GM19397 (cell line): ENCODE measurements around the gene SERPINA4.
"Not testable (repeated sequence)": the region's sequence is repeated elsewhere in the genome, so short reads cannot be mapped to it uniquely, and the experiment has no call there.

Experiments used
- ATAC-seq: cut with Tn5 transposase; IDR thresholded peaks from one replicate; pipeline ENCODE4 v1.9.1; 2021; ENCODE audit warnings: mild to moderate bottlenecking, moderate library complexity; ENCODE audit not compliant: unreplicated experiment

Gene SERPINA4

DNA sequence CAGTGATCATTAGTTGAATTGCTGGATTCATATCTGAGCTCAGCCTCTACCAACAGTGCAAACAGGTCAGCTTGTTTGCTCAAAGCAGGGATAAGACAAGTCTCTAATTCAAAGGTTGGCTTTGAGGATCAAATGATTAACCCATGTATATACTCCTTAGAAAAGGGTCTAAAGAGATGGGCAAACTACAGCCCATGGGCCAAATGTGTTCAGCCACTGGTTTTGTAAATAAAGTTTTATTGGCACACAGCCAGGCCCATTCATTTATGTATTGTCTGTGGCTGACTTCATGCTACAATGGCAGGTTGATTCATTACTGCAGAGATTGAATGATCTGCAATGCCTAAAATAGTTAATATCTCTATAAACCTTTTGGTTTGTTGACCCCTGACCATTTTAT lies 3.1 kb downstream of the SERPINA4 start:
- ATAC-seq: no peak

DNA sequence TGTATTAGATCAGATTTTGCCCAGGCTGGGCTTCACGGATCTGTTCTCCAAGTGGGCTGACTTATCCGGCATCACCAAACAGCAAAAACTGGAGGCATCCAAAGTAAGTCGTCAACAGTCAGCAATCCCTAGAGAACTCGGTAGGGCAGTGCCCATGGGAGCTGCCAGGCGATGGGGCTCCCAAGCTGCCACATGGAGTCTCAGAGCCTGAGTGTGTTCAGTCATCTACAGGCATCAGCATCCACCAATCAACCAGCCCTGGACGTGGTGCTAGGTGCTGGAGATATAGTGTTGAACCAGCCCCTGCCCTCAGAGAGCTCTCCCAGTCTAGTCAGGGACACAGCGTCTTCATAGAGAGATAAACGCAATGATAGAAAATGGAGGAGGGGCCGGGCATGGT lies 6.9 kb downstream of the SERPINA4 start:
- no peak for ATAC-seq

DNA sequence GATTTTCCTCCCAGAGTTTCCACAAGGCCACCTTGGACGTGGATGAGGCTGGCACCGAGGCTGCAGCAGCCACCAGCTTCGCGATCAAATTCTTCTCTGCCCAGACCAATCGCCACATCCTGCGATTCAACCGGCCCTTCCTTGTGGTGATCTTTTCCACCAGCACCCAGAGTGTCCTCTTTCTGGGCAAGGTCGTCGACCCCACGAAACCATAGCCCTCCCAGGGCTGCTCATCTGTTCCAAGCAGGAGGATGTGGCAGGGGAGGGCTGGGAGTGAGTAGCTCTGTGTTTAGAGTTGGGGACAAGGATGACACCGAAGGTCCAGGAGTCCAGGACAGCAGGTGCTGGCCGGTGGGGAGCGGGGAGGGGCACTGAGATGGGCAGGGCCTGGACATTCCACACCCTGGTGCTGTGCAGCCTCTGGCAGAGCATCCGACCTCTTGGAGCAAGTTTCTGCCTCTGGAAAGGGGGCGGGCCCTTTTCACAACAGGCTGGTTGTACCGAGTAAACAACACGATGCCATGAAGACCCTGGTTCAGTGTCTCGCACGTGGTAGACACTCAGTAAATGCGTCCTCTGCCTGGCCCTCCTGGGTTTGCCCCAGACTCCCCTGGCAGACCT lies 8.2 kb downstream of the SERPINA4 start:
- no peak for ATAC-seq

DNA sequence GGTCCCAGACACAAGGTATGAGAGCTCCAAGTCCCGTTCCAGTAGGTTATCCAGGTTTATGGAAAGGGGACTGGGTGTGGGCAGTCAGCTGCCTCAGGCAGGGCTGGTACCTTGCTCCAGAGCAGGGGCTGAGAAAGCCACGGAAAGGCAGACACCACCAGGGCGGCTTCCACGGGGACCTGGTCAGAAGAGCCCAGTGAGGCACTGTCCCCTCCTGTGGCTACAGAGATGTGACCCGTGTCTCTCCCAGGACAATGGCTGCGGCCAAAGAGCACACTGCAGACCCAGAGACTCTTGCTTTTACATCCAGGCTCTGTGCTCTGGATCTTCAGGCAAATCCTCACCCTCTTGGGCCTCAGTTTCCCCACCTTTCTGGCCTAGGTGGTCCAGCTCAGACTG lies 8.8 kb downstream of the SERPINA4 start:
- ATAC-seq: no peak

DNA sequence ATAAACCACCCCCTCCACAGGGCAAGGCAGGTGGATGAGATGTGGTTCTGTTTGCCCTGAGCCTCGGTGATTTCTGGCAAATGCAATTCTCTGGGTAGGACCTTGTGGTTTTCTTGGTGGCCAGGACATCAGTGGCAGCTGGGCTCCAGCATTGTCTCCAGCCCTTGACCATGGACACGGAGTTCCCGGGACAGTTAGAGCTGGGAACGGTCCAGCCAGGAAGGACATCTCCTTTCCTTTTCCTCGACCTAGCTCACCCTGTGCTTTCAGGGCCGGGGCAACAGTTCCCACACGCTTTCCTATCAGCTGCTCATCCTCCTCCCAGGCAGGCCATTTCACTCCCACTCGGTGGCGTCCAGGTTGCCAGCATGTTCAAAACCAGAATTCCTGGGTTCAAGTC lies 9.2 kb downstream of the SERPINA4 start:
- no peak for ATAC-seq

DNA sequence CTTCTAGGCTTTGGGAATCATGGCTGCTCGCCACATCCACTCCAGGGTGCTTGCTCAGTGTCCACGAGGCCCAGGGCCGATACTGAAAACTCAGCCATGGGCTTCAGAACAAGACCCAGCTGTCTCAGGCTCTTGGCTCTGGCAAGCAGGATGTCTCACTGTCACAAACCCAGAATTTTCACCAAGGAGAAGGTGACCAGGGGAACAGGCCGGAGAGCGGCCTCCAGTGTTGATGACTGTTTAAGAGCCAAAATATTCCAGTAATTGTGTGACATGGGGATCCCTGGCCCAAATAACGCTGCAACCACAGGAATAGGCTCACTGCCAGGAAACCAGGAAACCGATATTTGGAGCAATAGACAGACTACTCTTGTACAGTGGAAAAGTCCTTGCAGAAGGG lies 10.2 kb downstream of the SERPINA4 start:
- ATAC-seq: no peak

DNA sequence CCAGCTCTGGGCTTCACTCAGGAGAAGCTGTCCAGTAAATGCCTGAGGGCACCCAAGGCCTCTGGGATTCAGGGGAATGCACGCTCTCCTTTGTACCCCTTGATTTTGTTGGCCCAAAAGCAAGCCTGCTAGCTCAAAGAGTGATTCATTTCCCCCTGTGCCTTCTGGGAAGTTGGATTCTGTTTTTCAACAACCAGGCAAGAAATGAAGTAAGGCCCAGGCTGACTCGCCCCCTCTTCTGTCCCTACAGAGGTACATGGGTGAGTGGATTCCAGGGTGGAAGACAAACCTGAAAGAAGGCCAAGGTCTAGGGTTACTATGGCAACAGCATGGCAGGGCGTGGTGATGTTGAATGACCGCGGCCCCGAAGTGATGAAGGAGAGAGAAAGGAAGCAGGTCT lies 10.7 kb downstream of the SERPINA4 start:
- no peak for ATAC-seq

DNA sequence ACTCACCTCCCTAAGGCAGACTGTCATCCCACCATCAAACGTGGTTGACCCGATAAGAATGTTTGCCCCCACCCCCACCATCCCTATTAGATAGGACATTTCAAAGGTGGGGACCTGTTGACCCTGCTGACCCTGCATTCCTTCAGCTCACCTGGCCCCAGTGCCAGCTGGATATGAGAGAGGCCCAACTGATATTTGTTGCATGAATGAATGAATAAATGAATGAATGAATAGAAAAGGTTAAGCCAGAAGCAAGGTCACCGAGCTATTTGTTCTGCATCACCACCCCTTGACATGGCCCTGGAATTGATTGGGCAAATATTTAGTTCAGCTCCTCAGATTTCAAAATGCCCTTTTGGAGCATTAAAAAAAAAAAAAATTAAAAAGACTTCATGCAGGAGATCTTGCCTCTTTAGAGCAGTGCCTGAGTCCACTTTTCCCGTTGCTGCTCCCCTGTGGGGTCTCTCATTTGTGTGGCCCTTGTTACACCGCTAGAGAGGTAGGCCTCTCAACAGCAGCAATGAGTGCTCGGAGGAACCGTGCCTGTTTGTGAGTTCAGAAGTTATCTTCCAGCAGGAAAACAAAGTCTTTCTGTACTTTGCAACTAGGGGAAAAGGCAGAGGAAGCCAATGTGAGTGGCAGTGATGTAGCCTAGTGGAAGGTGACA lies 11.5 kb downstream of the SERPINA4 start:
- no peak for ATAC-seq

DNA sequence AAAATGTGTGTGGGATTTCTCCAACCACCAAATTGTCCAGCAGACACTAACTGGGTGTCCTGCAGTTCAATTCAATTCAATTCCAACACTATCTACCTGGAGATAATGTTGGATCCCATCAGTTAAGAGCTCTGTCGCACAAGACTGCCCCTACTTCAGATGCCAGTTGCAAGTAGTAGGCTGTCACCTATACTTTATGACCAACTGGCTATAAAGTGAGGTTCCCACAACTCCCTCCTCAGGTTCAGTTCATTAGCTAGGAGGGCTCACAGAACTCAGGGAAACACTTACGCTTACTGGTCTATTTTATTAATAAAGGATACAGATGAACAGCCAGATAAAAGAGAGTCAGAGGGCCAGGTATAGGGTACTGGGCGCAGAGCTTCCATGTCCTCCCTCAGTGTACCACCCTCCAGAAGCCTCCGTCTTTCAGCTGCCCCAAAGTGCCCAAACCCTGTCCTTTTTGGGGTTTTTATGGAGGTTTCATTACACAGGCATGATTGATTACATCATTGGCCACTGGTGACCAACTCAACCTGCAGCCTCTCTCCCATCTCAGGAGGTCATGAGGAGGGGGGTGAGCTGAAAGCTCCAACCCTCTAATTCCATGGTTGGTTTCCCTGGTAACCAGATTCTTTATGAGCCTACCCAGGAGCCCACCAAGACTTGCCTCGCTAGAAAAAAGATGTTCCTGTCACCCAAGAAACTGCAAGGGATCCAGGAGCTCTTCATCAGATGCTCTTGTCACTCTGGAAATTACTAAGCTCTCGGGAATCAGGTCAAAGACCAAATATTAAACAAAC lies 12.4 kb downstream of the SERPINA4 start:
- ATAC-seq: no peak

DNA sequence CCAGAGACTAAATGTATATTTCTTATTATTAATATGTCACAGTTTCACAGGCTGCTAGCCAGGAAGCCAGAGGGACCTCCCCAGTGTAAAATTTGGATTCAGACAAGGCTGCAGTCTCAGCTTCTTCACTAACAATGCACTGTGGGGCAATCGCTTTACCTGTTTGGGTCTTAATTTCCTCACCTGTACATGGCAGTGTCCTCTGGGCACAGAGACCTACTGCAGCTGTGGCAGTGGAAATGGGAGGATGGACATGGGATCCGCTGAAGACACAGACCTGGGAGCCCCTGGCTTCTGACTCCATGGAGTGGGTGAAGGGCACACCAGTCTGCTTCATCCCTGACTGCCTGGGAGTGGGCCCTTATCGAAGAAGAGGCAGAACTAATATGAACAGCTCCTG lies 13.1 kb downstream of the SERPINA4 start:
- ATAC-seq: no peak

DNA sequence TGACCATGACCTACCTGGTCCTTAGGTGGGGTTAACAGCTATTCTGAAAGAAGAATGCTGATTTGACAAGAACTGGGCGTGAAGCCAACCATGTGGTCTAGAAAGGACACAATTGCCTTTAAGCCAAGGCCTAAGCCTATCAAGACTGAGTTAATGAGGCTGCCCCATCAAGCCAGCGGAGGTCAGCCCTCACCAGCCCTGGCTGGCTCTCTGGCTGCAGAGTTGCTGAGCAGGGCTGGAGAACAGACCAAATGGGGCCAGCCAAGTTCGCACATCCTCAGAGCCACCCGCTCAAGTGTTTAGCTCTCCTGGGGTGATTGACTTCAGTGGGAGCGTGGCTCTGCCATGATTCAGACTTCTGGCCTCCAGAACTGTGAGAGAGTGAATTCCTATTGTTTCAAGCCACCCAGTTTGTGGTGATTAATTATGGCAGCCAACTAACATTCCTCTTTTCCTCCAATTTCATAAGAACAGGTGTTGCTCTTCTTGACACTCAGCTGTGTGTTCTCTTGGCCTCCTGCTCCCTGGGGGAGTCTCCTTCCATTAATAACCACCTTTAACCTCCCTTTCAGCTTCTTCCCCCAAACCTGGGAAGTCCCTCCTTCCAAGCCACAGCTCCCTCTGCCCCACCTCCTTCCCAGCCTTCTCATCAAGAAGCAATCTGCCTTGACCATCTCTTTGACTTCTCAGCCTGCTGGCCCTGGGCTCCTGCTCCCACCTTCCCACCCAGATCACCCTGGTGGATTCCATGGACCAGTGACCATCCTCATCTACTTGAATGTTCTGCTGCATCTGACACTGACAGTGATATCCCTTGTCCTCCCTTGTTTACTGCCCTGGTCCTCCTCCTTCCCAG lies 14.7 kb downstream of the SERPINA4 start:
- no peak for ATAC-seq

DNA sequence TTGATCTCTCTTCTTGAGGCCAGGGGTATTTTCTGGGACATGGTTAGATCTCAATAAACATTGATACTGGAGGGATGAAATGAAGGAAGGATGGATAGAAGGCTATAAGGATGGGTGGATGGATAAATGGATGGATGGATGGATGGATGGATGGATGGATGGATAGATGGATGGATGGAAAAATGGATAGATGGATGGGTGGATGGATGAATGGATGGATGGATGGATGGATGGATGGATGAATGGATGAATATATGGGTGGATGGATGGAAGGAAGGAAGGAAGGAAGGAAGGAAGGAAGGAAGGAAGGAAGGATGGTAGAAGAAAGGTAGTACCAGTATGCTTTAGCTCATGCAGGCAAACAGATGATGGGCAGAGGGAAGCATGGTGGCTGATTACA lies 16.2 kb downstream of the SERPINA4 start:
- not testable (repeated sequence) for ATAC-seq

DNA sequence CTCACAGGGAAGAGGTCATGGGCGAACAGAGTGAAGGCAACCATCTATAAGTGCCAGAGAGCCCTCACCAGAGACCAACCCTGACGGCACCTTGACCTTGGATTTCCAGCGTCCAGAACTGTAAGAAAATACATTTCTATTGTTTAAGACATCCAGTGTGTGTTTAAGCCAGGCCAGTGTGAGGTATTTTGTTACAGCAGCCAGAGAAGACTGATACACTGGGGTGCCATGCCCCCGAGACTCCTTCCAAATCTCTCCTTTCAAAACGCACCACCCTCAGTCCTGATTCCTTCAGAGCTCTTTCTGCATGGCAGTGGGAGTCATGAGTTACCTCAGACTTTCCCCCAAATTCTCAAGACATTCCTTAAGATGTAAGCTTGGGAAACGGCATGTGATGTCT lies 17.5 kb downstream of the SERPINA4 start:
- ATAC-seq: no peak

DNA sequence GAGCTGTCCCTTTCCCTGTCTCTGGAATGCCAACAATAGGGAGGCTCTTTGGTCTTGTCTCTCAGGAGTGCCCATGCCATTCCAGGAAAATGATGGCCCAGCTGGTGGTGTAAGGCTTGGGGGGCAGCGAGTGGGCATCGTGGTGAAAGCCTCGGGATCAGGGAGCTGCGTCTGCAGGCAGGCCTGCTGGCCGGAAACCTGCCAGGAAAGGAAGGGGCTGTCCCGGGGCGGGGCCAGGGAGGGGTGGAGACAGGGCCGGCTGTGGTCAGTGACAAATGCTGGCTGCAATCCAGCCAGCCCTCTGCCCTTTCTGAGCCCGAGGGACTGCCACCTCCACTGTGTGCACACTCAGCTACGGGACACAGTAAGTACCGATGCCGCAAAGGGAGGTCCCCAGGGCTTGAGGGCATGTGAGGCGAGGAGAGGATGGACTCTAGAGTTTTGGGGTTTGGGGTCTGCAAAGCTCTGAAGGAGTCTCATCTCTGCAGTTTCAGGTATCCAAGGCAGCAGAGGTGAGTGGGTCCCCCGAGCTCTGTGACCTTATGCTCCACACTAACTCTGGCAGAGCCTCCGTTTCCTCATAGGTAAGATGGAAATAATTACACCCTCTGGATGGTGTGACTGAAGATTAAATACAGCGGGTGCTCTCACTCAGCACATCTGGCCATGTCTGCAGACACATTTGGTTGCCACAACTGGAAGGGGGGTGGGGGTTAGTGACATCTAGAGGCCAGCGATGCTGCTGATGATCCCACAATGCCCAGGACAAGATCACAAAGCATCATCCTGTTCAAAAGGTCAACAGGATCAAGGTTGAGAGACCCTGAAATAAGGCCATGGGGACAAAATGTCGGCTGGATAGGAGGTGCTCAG lies 20.1 kb downstream of the SERPINA4 start, which contains the start of gene SERPINA5:
TSS of gene SERPINA5 (plus strand) at position 300 of the 873 bp plus-strand sequence. CDS start 5,937 bp downstream, outside the sequence.
- ATAC-seq: no peak

DNA sequence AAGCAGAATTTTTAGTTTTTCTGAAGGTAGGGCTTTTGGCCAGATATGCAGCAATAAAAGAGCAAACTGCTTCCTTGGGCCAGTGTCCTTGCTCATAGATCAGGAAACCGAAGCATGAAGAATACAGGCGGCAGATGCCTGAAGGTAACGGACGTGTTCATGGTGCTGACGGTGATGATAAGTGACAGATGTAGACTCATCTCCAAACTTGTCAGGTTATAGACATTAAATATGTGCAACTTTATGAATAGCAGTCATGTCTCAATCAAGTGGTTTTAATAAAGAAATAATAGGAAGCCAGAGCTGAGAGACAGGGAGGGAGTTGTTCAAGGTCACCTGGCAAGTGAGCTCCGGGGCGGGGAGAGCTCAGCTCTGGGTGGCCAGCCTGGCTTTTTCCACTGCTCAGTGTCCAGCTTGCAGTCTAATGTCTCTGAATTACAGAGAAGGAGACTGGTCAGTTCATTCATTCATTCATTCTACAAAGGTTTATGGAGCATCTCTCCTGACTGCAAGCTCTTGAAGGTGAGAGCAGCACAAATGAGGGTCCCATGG lies 21.0 kb downstream of the SERPINA4 start:
- no peak for ATAC-seq

DNA sequence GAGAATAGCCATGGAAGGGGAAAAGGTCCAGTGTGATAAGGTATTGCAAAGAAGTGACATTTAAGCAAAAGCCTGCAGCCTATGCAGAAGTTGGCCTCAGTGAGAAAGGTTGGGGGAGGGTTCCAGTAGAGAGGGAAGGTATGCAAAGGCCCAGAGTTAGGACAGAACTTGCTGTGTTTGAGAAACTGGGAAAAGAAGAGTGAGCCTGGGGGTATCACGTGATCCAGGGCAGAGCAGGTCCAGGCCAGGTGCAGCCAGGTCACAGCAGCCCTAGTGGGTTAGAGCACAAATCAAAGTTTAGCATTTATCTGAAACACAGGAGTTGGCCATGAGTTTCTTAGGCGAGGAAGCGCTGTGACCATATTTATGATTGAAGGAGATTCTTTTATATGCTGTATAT lies 21.6 kb downstream of the SERPINA4 start:
- no peak for ATAC-seq

DNA sequence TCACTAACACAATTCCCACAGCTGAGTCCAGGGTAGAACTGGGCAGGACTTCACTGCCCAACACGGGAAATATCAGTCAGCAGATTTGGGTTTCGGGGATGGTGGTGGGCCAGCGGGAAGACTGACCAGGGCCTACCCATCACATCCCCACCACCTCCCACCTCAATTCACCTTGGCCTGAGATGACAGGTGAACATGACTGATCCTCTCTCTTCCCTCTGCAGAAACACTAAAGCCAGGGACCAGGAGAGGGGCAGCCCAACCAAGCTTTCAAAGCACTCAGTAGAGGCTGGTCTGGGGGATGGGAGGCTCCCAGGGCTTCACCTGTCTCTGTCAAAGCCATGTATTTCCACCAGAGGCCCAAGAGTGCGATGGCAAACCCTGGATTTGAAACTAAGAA lies 22.3 kb downstream of the SERPINA4 start:
- ATAC-seq: no peak

DNA sequence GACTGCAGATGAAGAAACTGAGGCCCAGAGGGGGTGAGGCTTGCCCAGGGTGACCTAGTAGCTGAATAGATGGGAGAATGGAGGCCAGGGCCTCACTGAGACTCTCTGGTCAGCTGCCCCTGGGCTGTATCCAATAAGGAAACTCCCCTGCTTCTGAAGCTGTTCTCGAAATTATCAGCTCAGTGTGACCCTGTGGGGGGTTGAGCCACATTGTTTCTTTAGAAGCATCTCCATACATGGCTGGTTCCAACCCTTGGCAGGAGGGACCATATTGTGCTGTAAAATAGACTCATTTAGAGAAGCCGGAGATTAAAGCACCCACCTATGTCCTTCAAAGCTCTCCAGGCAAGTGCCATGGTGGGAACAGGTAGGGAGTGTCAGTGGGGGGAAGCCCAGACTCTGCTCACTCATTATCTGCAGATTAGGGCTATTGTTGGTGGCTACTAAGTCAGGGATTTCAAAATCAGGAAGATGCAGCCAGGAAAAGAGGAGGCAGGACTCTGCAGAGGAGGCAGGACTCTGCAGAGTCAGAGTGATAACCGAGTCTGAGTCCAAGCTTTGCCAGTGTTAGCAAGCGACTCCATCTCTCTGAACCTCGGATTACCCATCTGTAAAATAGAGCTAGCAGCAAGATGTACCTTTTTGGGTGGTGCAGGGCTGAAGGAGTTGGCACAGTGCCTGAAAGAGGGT lies 23.5 kb downstream of the SERPINA4 start:
- no peak for ATAC-seq

DNA sequence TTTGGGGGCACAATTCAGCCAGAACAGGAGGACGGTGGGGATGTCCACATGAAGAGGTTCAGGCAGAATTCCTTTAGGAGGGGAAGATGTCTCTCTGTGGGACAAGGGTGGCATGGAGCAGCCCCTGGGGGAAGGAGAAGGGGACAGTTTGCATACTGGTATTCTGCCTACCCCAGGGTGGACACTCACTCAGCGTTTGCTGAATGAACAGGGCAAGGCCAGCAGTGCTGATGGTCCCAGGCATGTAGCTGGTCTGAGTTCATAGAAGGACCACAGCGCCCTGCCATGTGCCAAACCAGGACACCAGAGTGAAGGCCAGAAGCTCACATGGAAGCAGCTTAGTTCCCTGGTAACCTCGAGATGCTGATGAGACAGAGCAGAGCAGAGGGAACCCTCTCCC lies 25.4 kb downstream of the SERPINA4 start:
- no peak for ATAC-seq
